ENCODE data around the gene GAB1.

The GAB1 gene

DNA sequence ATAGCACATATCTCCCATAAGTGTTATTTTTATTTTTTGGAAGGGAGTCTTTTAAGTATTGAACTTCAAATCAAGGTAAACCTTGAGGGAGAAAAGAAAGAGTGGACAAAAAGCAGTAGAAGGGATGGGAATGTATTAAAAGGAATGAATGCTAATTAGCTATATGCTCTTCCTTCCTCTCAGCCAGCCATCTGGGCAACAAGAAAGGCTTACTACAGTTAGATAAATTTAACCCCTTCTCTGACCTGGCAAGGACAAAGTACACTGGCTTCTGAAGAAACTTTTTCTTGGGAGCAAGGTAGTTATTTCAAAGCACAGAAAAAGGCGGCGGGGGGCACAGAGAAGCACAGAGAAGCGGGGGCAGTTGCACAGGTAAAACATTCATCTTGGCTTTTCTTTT lies 54.6 kb downstream of the GAB1 start:
- DNase-seq = no peak

DNA sequence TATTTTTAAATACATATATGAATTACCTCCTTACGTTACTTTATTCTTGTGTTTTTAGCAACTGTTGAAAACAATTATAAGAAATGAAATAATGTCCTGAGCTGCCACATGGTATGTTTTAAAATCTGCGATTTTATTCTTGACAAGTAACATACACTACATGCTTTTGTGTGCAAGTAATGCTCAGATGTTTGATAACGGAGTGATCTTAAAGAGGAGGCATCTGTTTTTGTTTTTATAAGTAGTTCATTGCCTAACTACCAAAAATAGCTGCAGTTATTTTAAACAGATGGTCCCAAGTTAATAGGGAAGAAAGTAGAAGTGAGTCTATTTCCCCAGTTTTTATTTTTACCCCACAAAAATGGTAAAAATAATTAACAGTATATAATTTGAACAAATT lies 55.2 kb downstream of the GAB1 start:
- DNase-seq = no peak

DNA sequence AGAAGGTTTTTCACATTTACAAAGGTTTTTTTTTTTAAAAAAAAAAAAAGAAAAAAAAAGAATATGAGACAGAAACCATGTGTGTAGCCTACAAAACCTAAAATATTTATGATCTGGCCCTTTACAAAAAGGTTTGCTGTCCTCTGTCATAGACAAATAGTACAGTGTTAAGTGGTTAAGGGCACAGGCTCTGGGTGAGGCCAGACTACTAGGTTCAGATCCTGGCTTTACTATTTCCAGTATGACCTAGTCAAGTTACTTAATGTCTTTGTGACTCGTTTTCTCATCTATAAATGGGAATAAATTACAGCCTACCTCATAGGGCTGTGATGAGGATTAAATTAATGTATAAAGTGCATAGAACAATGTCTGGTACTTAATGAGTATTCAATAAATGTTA lies 56.5 kb downstream of the GAB1 start:
- no peak for DNase-seq

DNA sequence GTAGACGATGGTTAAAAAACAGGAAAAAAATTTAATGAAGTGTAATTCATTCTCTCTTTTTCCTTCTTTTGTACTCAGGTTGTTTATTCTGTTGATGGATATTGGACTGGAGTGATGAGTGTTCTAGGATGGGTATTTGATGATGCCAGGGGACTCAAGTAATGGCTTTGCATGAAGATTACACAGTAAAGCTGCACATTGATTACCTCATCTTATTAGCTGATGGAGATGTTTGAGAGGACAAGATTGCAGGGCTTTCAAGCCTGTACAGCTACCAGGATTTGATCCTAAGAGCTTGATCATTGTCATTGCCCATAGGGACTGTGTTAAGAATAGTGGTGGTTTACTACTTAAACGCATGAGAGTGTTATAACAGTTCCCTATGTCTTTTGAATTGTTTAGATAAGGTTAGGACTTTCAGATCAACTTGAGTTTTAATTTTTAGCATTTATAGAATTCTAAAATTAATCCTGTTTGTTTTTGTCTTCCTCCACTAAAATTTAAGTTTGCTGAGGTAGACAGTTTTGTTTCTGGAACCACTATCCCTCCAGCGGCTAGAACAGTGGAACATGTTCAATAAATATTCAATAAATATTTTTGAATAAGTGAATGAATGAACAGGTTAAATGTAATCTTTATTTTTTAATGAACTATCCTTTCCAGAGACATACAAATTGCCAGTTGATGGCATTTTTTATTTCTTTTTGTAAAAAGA lies 58.2 kb downstream of the GAB1 start:
- no peak for DNase-seq

DNA sequence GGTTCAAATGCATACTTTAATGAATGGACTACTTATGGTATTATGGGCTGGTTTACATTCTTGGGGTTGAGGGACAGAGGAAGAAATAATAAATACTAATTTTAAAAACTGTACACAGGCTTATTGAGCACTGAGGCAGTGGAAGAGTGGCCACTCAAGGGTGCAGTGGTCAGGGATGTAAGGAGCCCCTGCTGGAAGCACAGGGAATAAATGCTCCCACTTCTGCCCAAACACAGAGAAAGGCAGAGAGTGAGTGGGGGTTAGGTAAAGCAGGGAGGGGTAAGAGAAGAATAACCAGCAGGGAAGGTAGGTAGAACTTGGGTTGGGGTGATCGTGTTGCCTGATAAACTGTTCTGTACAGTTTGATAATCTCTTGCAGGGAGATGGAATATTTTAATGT lies 60.0 kb downstream of the GAB1 start:
- no peak for DNase-seq

DNA sequence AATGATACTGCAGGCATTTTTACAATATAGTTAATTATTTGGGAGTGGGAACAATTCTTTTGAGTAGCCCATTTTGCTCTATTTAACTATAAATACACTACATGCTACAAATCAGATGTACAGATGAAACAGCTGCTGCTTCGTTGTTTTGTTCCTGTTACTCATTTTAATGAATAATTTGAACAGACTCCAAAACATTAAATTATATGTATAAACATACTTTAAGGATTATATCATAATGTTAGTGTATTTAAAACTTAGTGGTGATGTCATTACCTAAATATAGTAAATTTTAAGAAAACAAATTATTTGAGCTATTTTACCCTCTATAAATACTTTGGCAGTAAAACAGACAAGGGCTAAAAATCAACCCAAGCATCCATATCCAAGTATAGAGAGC lies 60.7 kb downstream of the GAB1 start:
- no peak for DNase-seq

DNA sequence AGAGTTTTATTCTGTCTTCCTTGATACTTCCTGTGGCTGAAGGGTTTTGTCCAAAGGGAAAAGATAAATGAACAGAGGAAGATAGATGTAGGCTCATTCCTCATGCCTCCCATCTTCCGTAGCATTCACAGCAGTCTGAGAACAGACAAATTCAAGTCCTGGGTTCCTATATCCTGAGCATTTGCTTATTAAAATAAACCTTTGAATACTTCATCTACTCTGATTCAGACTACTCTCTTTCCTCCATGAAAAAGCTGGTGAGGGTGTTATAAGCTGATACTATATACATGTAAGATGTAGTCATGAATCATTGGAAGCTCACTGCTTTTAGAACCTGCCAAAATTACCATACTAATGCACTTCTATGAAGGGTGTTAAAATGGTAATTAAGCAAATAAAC lies 61.2 kb downstream of the GAB1 start:
- DNase-seq = no peak

DNA sequence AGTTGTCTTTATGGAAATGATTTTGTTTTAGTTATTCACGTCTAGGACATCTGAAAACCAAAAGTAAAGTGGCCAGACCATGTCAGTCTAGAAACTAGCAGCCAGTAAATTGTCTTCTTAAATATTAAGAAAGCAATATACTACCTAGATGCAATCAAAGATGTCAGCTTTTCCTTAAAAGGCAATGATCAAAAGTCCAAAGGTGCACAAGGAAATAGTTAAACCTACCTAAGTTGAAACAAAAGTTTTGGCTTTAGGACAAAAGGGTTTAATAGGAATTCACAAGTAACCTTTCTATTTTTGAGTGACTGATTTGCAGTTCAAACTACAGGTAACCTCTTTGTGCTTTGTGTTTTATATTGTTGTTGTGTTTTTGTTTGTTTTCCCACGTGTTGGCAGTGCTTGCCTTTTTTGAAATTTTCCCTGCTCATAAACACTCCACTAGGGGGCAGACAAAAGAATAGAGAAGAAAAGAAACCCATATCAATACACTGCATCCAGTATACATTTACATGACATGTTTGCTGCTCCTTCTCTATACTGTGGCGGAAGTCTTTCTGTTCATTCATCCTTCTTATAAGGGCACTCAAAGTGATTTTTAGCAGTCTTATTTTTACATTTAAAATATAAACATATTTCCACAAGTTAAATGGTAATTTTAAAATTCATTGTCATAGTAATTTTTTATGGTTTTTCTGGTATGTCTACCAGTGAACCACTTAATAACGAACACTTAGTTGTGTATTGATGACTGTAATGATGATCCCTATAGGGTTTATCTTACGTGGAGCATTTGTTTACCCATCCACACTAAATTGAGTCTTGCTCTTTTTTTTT lies 62.7 kb downstream of the GAB1 start:
- DNase-seq = peak in 1 of 2 experiments; percentile 0

DNA sequence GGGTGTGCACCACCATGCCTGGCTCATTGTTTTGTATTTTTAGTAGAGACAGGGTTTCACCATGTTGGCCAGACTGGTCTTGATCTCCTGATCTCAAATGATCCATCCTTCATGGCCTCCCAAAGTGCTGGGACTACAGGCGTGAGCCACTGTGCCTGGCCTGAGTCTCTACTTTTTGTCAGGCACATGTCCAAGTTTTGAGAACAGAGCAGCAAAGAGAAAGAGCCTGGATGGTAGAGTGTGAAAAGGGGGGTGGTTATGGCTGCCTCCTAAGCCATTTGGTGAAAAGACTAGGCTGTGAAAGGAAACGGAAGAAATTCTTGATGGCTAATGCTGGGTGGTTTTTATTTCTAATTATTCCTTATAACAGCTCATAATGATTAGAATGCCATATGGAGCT lies 63.4 kb downstream of the GAB1 start:
- DNase-seq = no peak

DNA sequence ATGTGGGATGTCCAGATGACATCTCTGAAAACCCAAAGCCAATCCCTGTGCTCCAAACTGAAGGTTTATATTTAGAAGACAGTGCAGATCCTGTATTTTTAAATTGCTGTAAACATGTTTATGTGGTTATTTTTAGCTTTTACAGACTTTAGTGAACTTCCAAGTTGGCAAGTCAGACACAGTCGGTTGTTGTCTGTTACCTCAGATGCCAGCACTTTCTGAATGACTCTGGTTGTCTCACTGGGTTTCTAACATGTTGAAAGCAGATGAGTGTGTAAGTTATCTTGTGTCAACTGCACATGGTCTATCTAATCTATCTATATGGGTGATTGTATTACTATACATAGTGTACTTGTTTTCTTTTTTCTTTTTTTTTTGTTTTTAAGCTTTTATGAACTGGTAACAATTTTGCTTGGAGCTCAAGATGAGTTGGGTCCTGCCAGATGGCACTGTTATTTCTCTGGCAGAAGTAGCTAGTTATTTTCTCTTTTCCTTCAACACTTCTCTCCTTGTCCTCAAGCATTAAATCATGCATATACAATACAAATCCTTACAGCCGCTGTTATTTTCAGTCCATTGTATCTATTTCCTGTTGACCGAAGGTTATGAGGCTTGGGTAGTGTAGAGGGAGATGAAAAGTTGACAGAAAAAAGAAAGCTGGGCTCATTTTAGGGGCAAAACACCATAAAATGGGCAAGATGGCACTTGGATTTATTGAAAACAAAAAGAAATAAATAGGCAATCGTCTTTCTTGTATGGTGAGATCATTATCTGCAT lies 66.3 kb downstream of the GAB1 start:
- no peak for DNase-seq

DNA sequence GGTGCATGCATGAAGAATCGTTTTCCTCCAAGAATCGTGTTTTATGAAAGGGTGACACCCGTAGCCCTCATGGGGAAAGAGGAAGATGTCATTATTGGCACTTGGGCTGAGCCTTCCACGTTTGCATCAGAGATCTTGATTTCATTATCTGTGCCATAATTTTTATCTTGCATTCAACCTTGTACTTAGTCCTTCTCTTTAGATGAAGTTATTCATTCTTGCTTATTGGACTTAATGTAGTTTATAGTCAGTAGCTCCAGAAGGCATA lies 66.8 kb downstream of the GAB1 start:
- DNase-seq = no peak

DNA sequence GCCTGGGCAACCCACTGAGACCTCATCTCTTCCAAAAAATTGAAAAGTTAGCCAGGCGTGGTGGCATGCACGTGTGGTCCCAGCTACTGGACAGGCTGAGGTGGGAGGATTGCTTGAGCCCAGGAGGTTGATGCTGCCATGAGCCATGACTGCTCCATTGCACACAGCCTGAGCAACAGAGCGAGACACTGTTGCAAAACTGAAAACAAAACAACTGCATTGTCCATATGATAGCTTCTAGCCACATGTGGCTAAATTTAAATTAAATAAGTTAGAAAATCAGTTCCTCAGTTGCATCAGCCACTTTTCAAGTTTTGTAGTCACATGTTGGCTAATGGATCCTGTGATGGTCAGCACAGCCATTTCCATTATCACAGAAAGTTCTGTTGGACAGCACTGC lies 67.9 kb downstream of the GAB1 start:
- DNase-seq = no peak

DNA sequence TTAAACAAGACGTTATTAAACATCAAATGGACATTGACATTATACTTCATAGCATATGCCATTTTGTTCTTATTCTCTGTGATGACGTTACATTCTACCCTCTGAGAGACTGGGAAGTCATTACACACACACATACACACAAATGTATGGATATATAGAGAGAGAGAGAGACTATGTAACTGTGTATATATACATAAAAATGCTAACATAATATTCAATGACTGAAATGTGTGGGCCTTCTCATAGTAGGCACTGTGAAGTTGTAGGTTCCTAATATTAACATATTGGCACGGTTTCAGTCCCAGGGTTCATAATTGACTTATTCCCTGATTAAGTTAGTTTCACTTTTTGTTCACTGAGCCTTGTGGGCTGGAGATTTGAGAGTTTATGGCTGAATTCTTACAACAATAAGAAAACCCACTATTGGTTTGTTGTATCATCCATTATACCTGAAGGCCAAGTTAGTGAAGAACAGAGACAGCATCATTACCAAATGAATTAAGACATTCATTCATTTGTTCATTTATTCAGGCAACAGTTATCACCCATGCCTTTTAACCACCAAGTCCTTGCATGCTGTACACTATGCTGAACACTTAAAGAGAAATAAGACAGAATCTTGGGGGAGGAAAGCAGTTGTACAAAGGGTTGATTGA lies 68.5 kb downstream of the GAB1 start:
- DNase-seq = no peak

DNA sequence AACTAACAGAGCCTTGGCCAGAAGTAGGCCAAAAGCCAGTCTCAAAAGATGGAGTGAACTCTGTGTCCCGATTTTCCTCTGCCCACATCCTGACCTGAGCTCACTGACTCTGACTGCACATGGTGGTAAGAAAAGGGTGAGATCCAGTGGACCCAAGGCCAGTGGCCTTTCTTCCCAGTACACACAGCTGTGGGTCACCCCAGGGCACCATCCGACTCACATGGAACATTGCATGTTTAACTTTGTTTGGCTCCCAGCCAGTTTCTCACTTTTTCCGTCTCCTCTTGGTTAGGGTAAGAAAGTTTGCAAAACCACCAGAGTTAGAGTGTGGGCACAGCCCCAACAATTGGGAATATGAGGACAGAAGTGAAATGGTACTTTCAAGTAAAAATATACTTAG lies 69.8 kb downstream of the GAB1 start:
- no peak for DNase-seq

DNA sequence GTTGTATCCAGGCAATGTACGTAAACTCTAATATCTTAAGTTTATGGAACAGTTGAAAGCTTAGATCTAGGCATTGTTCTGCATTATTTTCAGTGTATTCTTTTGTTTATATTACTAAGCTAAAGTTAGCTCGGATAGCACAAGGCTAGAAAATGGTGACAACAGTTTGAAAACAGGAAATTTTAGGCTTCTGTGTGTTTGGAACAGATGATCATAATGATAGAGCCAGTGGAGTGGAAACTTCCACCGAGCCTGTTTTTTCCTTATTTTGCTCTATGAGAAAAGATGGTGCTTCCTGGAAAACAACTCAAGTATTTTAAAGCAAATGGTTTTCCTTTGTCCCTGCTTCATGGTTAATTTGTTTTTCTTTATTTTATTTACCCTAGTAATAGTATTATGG lies 70.8 kb downstream of the GAB1 start:
- DNase-seq = no peak

DNA sequence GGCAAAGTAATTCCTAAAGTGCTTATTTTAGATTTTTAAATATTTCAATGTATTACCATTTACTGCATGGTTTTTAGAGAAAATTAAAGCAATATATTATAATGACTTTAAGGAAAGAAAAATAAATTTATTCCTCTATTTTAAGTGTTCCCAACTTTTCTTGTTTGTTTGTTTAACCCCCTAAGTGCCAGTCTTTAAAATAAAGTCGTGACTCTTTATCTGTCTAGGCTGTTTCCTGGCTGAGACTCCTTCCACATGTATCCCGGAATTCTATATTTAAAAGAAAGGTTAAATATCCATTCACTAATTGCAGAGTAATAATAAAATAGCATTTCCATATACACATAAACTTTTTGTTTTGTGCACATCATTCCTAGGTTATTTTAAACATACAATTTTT lies 71.2 kb downstream of the GAB1 start:
- no peak for DNase-seq

DNA sequence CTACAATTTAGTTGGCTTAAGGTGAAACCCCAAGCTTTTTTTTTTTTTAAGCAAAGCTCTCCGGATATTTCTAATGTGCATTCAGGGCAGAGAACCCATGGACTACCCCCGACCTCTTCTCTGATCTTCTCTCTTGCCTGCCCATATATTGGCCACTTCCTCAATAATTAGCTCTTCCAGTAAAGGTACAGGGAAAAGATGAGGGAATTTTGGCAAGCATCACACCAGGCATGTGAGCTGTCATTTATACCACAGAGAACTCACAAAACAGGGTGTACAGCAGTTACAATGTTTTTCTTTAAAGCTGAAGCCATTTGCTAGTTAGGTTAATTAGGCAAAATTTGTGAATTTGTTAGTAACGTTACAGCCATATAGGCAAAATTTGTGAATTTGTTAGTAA lies 73.3 kb downstream of the GAB1 start:
- no peak for DNase-seq

DNA sequence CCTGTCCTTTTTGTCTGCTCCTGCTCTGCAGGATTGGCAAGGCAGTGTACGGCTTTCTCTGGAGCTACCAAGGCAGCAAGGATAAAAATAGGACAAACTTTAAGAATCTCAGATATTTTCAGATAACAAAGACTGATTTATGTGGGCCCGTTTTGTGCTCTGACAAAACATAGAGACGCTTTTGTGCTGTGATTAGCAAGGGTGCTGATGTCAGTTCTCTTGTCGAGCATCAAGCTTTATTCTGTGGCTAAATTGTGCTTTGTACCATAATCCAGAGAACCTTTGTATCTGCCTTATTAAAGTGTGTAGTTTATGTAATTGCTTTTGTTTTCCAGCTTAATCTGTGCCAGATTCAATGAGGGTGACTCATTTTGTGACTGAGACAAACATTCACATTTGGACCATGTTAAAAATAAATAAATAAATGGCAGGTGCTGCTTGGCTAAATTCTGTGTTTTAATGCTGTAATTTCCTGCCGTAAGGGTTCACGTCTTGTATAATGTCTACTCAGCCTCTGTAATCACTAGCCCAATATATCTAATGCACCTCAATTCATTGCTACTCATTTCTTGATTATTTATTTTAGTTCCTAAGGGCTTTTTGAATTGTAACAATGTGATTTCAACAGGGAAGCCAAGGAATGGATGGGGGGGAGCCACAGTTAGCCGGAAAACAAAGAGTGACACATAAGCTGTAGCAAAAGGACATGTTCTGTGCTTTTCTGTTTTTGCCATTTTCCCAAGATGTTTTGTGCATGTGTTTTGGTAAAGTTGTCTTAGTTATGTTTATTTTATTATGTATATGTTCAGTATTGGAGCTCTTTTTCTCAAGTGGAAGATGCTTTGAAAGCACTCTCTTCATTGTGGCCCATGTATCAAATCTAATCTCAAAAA lies 75.1 kb downstream of the GAB1 start:
- DNase-seq = no peak

DNA sequence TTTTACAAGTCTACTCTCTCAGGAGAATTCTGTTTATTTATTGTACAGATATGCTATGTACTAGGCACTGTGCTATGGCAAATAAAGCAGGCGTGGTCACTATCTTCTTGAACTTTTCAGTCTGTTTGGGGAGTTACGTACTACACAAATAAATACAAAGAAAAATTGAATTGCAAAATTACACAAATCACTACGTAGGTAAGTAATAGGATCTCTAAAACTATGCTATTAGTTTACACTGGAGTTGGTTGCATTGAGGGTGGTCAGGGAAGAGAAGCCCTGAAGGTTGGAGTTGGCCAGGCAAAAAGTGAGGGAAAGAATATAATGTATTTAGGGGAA lies 75.7 kb downstream of the GAB1 start:
- no peak for DNase-seq

DNA sequence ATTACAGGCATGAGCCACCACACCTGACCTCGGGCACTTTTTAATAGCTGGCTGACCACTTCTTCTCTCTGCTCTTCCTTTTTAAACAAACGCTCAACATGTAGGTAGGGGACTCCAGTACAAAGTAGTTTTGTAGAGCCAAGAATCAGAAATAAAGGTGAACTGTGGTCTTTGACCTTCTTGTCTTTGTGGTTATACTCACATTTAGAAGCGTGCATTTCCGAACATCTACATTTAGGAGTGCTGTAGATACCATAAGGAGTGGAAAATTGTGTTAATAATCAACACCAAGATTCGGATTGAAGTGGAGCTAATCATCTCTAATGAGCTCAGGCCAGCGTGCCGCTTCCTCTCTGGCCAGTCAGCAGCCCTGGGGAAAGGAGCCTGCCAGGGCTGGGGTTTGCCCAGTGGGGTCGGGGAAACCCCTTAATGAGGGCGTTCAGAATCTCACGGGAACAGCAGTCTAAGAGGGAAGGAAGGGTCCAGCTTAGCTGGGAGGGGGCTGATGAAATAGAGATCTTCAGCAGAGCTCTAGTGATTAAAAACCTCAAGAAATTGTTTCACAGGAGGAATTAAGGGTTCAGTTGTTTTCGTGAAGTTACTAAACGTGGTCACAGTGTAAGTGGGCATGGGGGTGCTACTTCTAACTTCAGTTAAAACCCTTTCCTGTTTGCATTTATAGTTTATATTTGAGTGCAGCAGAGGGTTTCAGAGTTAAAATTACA lies 81.2 kb downstream of the GAB1 start:
- no peak for DNase-seq

DNA sequence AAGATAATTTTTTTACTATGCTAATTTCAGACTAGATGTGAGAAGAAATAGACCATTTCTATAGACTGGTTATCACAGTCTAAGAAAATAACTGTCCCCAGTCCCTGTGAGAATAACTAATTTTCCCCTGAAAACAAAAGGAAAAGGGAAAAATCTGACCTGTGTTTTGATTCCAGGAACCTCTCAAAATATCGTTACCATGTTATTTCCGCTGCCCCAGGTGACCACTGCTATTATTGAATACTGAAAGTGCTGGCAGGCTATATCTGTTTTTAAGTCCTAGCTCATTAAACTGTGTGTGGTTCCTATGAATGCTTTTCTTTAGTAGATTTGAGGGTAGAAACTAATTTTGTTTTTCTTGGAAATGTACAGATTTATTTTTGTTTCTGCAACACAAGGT lies 83.6 kb downstream of the GAB1 start:
- DNase-seq = no peak

DNA sequence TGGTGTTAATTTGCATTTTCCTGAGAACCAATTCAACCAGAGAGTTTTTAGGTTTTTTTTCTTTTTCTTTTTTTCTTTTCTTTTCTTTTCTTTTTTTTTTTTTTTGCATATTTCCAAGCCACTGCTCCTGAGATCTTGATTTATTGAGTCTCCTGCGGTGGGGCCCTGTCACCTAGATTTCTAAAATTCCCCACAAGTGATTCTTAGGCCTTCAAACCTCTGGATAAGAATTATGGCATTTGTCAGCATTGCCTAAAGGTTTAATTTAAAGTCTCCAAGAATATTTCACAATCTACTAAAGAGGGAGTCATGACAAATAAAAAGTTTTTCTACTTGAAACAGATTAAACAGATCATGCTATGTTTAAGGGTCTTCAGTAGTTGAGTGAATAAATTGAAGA lies 84.9 kb downstream of the GAB1 start:
- DNase-seq = no peak
